K562 (cell line): Measurements from ENCODE around the gene PPIE. TPM values are rescaled to one million over a fixed set of nuclear protein-coding genes. Genes with fewer than 3 reads are reported as not detected.
"Not testable (repeated sequence)": the region's sequence is repeated elsewhere in the genome, so short reads cannot be mapped to it uniquely, and the experiment has no call there.

Experiments
- BHLHE40 ChIP-seq: IDR thresholded peaks from 2 replicates; pipeline ENCODE4 v1.6.1; 2011; ENCODE audit warnings: low read length, improper control_type of control experiment
- E2F3 ChIP-seq: fragments of 250-450 bp; sonication (Bioruptor Pico); IDR thresholded peaks from 2 replicates; pipeline ENCODE4 v1.4.0; 2020; ENCODE audit warnings: mild to moderate bottlenecking
- ELF1 ChIP-seq: fragments of 200-800 bp; sonication (Bioruptor generic); IDR thresholded peaks from 2 replicates; pipeline ENCODE4 v1.6.1; 2016; ENCODE audit warnings: missing genetic modification characterization, missing compliant biosample characterization
- FOXK2 ChIP-seq, 2 experiments: fragments of 450-650 bp; IDR thresholded peaks in 1 of 2; conservative IDR thresholded peaks in 1 of 2; 2 replicates each; pipeline ENCODE4 v1.6.1; 2016; ENCODE audit warnings: low read depth in 2 of 2, mild to moderate bottlenecking in 1 of 2
- HDAC8 ChIP-seq: fragments of 450-650 bp; IDR thresholded peaks from 2 replicates; pipeline ENCODE4 v1.6.1; 2016; ENCODE audit warnings: mild to moderate bottlenecking, missing genetic modification characterization, moderate library complexity, missing compliant biosample characterization
- KDM4B ChIP-seq, 2 experiments: fragments of 450-650 bp in 1 of 2; sonication (generic) in 1 of 2; IDR thresholded peaks; 2 replicates each; pipeline ENCODE4 v1.6.1; 2016 to 2017; ENCODE audit warnings: borderline replicate concordance in 2 of 2, antibody characterized with exemption in 1 of 2, low read depth in 1 of 2, mild to moderate bottlenecking in 1 of 2
- NR4A1 ChIP-seq, 2 experiments: fragments of 250-450 bp in 1 of 2; fragments of 450-650 bp in 1 of 2; sonication (Bioruptor Pico) in 1 of 2; IDR thresholded peaks; 2 replicates each; pipeline versions ENCODE4 v1.4.0 to v1.6.1; 2016 to 2020; ENCODE audit warnings: mild to moderate bottlenecking in 2 of 2, missing compliant biosample characterization in 1 of 2, missing genetic modification characterization in 1 of 2, moderate library complexity in 1 of 2
- OTX1 ChIP-seq: fragments of 450-650 bp; formaldehyde crosslinking; IDR thresholded peaks from 2 replicates; pipeline ENCODE4 v1.4.0; 2022; ENCODE audit warnings: mild to moderate bottlenecking
- POLR2B ChIP-seq: fragments of 450-650 bp; IDR thresholded peaks from 2 replicates; pipeline ENCODE4 v1.6.1; 2018; ENCODE audit warnings: low read depth; ENCODE audit not compliant: partially characterized antibody
- USF2 ChIP-seq: sonication (generic); formaldehyde crosslinking; IDR thresholded peaks from 2 replicates; pipeline ENCODE4 v1.5.0; 2020; ENCODE audit warnings: missing genetic modification reagents
- ZNF121 ChIP-seq: sonication (generic); formaldehyde crosslinking; conservative IDR thresholded peaks from 2 replicates; pipeline ENCODE4 v1.8.0; 2022; ENCODE audit warnings: missing genetic modification reagents
- ZNF589 ChIP-seq: fragments of 200-800 bp; sonication (Bioruptor generic); IDR thresholded peaks from 2 replicates; pipeline ENCODE4 v1.6.1; 2016; ENCODE audit warnings: low read depth, missing genetic modification characterization, missing compliant biosample characterization
- polyA plus RNA-seq, 8 experiments: library from polyadenylated mRNA; depleted of rRNA in 4 of 8; stranded (reverse) in 5 of 8; unstranded in 3 of 8; fragments of >200 nt; fragmentation: Nextera tagmentation in 2 of 8; fragmentation: Illumina TruSeq in 1 of 8; extraction: Ambion mirVana in 2 of 8; extraction: Trizol in 1 of 8; gene quantifications; 2 replicates each; pipeline versions ENCODE4 v1.2.1 to v1.2.3, GENCODE V29; 2011 to 2014; ENCODE audit warnings: inconsistent platforms in 1 of 8, missing spikeins in 1 of 8
- total RNA-seq, 7 experiments: library from RNA; depleted of rRNA in 6 of 7; stranded (reverse); fragments of >200 nt in 6 of 7; fragmentation: Illumina TruSeq in 2 of 7; extraction: Trizol in 2 of 7; gene quantifications; 2 replicates each; pipeline versions ENCODE4 v1.2.1 to v1.2.3, GENCODE V29; 2011 to 2021; ENCODE audit warnings: low replicate concordance in 1 of 7
- TF ChIP-seq, protein P1 (sequence below): conservative IDR thresholded peaks from 2 replicates; pipeline ENCODE4 v1.6.1; 2011; ENCODE audit warnings: low read depth, mild to moderate bottlenecking, low read length; ENCODE audit not compliant: control insufficient read depth
- TF ChIP-seq, protein P2 (sequence below), 2 experiments: fragments of 450-650 bp; IDR thresholded peaks; 2 replicates each; pipeline ENCODE4 v1.6.1; 2016
- TF ChIP-seq, protein P3 (sequence below): IDR thresholded peaks from 2 replicates; pipeline ENCODE4 v1.6.1; 2011; ENCODE audit warnings: borderline replicate concordance, low read depth, mild to moderate bottlenecking, moderate library complexity, low read length; ENCODE audit not compliant: insufficient read depth, poor library complexity, severe bottlenecking
- TF ChIP-seq, protein P4 (sequence below): fragments of 450-650 bp; IDR thresholded peaks from 2 replicates; pipeline ENCODE4 v1.7.1; 2018; ENCODE audit warnings: mild to moderate bottlenecking, low read depth; ENCODE audit not compliant: partially characterized antibody

The PPIE gene
- total and polyA plus RNA-seq, 9 of the 15 experiments (the other 6 are each of a cell fraction or from before 2014, with no cell fraction given) = 75.4 to 444 (median 131) TPM

DNA sequence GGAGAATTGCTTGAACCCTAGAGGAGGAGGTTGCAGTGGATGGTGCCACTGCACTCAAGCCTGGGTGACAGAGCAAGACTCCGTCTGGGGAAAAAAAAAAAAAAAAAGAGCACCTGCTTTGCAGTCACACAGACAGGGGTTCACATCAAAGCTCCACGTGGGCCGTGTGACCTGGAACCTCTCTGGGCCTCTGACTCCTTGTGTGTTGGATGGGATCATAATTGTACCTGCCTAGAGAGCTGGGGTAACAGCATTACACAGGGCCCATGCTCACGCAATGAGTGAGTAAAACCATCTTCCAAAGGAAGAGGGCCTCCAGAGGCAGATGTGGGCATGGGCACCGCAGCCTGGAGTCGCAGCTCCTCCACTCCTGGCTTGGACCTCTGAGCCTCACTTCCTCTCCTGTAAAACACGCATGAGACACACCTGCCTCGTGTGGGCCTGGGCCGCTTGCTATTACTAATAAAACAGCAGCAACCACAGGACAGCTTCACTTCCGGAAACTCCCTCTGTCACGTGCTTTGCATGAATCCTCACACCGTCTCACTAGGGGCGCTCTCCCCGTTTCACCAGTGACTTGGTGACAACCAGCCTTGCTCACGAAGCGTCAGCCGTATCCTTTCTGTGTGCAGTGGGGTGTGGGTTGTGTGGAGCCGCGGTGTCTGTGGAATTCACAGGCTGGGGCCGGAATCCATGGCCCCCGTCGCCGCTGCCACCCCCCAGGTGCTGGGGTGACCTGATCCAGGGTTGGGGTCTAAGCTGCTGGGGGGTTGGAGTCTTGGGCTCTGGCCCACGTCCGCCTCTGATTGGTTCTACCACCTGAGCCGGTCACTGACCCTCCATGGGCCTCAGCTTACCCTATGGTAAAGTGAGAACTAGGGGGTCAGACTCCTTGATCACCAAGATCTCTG lies 60.4 kb downstream of the PPIE start (continued):
- TF ChIP-seq, protein P1, sequence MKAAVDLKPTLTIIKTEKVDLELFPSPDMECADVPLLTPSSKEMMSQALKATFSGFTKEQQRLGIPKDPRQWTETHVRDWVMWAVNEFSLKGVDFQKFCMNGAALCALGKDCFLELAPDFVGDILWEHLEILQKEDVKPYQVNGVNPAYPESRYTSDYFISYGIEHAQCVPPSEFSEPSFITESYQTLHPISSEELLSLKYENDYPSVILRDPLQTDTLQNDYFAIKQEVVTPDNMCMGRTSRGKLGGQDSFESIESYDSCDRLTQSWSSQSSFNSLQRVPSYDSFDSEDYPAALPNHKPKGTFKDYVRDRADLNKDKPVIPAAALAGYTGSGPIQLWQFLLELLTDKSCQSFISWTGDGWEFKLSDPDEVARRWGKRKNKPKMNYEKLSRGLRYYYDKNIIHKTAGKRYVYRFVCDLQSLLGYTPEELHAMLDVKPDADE = 0 out of 2 replicates have a peak, but pooled peaks have one; percentile 20
- TF ChIP-seq POLR2B (peak; percentile 34), HDAC8 (peak; percentile 68; the same call in 1 of the 2 replicates), E2F3 (peak; percentile 35; the same call in 1 of the 2 replicates), FOXK2 (conservative IDR thresholded peaks at IDR 0.05 in 1 of 2, IDR thresholded peaks at IDR 0.05 in 1 of 2; ENCODE audit: low read depth in 2 of 2) (peak; percentile 96 to 97), OTX1 (peak; percentile 65; the same call in 1 of the 2 replicates), ELF1 (peak; percentile 98), ZNF589 (peak; percentile 98), BHLHE40 (peak; percentile 98), NR4A1 (tag; IDR thresholded peaks at IDR 0.05) (peak; percentile 88), KDM4B (IDR thresholded peaks at IDR 0.05; ENCODE audit: borderline replicate concordance in 2 of 2, low read depth in 1 of 2) (0 out of 4 replicates have a peak, but pooled peaks of 1 of the 2 experiments have one; percentile 61), ZNF121 (CRISPR knock-in tag) (0 out of 2 replicates have a peak, but pooled peaks have one; percentile 21), USF2 (CRISPR knock-in tag) (peak; percentile 94)
- TF ChIP-seq NR4A1 (CRISPR knock-in tag; IDR thresholded peaks at IDR 0.05) = not testable (repeated sequence)
- TF ChIP-seq, protein P2, sequence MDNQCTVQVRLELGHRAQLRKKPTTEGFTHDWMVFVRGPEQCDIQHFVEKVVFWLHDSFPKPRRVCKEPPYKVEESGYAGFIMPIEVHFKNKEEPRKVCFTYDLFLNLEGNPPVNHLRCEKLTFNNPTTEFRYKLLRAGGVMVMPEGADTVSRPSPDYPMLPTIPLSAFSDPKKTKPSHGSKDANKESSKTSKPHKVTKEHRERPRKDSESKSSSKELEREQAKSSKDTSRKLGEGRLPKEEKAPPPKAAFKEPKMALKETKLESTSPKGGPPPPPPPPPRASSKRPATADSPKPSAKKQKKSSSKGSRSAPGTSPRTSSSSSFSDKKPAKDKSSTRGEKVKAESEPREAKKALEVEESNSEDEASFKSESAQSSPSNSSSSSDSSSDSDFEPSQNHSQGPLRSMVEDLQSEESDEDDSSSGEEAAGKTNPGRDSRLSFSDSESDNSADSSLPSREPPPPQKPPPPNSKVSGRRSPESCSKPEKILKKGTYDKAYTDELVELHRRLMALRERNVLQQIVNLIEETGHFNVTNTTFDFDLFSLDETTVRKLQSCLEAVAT (IDR thresholded peaks at IDR 0.05) = peak in 1 of 2 experiments; percentile 45; a peak in 1 of 4 replicates
- TF ChIP-seq, protein P3, sequence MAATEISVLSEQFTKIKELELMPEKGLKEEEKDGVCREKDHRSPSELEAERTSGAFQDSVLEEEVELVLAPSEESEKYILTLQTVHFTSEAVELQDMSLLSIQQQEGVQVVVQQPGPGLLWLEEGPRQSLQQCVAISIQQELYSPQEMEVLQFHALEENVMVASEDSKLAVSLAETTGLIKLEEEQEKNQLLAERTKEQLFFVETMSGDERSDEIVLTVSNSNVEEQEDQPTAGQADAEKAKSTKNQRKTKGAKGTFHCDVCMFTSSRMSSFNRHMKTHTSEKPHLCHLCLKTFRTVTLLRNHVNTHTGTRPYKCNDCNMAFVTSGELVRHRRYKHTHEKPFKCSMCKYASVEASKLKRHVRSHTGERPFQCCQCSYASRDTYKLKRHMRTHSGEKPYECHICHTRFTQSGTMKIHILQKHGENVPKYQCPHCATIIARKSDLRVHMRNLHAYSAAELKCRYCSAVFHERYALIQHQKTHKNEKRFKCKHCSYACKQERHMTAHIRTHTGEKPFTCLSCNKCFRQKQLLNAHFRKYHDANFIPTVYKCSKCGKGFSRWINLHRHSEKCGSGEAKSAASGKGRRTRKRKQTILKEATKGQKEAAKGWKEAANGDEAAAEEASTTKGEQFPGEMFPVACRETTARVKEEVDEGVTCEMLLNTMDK = peak; percentile 83
- TF ChIP-seq, protein P4, sequence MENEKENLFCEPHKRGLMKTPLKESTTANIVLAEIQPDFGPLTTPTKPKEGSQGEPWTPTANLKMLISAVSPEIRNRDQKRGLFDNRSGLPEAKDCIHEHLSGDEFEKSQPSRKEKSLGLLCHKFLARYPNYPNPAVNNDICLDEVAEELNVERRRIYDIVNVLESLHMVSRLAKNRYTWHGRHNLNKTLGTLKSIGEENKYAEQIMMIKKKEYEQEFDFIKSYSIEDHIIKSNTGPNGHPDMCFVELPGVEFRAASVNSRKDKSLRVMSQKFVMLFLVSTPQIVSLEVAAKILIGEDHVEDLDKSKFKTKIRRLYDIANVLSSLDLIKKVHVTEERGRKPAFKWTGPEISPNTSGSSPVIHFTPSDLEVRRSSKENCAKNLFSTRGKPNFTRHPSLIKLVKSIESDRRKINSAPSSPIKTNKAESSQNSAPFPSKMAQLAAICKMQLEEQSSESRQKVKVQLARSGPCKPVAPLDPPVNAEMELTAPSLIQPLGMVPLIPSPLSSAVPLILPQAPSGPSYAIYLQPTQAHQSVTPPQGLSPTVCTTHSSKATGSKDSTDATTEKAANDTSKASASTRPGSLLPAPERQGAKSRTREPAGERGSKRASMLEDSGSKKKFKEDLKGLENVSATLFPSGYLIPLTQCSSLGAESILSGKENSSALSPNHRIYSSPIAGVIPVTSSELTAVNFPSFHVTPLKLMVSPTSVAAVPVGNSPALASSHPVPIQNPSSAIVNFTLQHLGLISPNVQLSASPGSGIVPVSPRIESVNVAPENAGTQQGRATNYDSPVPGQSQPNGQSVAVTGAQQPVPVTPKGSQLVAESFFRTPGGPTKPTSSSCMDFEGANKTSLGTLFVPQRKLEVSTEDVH = peak; percentile 60
